H9 (cell line): Measurements from ENCODE around the gene UBE2V1. TPM values are rescaled to one million over a fixed set of nuclear protein-coding genes. Genes with fewer than 3 reads are reported as not detected.

Source experiments
- DNase-seq: peaks from one replicate; pipeline ENCODE4 v3.0.0-alpha.2; 2017
- H2AFZ ChIP-seq: one replicate; pipeline ENCODE4 v1.6.1; 2013; ENCODE audit warnings: mild to moderate bottlenecking, low read length, control low read depth, moderate library complexity
- H2AK5ac ChIP-seq: 2 replicates; pipeline ENCODE4 v1.6.1; 2013; ENCODE audit warnings: low read length, control low read depth, mixed read lengths; ENCODE audit not compliant: insufficient read length
- H2BK120ac ChIP-seq: one replicate; pipeline ENCODE4 v1.6.1; 2013; ENCODE audit warnings: low read depth, mild to moderate bottlenecking, low read length, control low read depth, inconsistent platforms; ENCODE audit not compliant: poor library complexity, severe bottlenecking
- H2BK12ac ChIP-seq: 2 replicates; pipeline ENCODE4 v1.6.1; 2013; ENCODE audit warnings: low read length, control low read depth, mixed read lengths, low read depth; ENCODE audit not compliant: insufficient read length
- H2BK15ac ChIP-seq: 2 replicates; pipeline ENCODE4 v1.6.1; 2013; ENCODE audit warnings: low read depth, low read length, control low read depth
- H2BK20ac ChIP-seq: one replicate; pipeline ENCODE4 v1.6.1; 2013; ENCODE audit warnings: low read depth, mild to moderate bottlenecking, low read length, control low read depth, inconsistent platforms; ENCODE audit not compliant: poor library complexity, severe bottlenecking
- H2BK5ac ChIP-seq: 2 replicates; pipeline ENCODE4 v1.6.1; 2013; ENCODE audit warnings: low read length, control low read depth, mixed read lengths; ENCODE audit not compliant: insufficient read length
- H3K14ac ChIP-seq: 2 replicates; pipeline ENCODE4 v1.6.1; 2013; ENCODE audit warnings: low read length, control low read depth; ENCODE audit not compliant: insufficient read depth
- H3K18ac ChIP-seq: 2 replicates; pipeline ENCODE4 v1.6.1; 2013; ENCODE audit warnings: low read depth, mild to moderate bottlenecking, mixed read lengths, low read length, control low read depth; ENCODE audit not compliant: insufficient read length
- H3K23ac ChIP-seq: 2 replicates; pipeline ENCODE4 v1.6.1; 2013; ENCODE audit warnings: low read length, control low read depth, mixed read lengths, low read depth; ENCODE audit not compliant: insufficient read length
- H3K23me2 ChIP-seq: 2 replicates; pipeline ENCODE4 v1.6.1; 2013; ENCODE audit warnings: low read depth, mild to moderate bottlenecking, mixed read lengths, low read length, control low read depth; ENCODE audit not compliant: insufficient read length, poor library complexity, severe bottlenecking
- H3K27ac ChIP-seq: 2 replicates; pipeline ENCODE4 v1.5.1; 2013; ENCODE audit warnings: low read length, control low read depth, mixed read lengths, low read depth; ENCODE audit not compliant: insufficient read length
- H3K27me3 ChIP-seq: 2 replicates; pipeline ENCODE4 v1.6.1; 2013; ENCODE audit warnings: low read length, control low read depth, inconsistent platforms; ENCODE audit not compliant: insufficient read depth
- H3K4ac ChIP-seq: 2 replicates; pipeline ENCODE4 v1.6.1; 2013; ENCODE audit warnings: low read depth, mild to moderate bottlenecking, control low read depth, inconsistent platforms, low read length, moderate library complexity
- H3K4me1 ChIP-seq: 2 replicates; pipeline ENCODE4 v1.6.1; 2013; ENCODE audit warnings: low read length, control low read depth, inconsistent platforms; ENCODE audit not compliant: insufficient read depth
- H3K4me2 ChIP-seq: 2 replicates; pipeline ENCODE4 v1.6.1; 2013; ENCODE audit warnings: low read length, control low read depth, mixed read lengths; ENCODE audit not compliant: insufficient read length, insufficient read depth
- H3K56ac ChIP-seq: 2 replicates; pipeline ENCODE4 v1.6.1; 2013; ENCODE audit warnings: low read depth, mild to moderate bottlenecking, mixed read lengths, low read length, control low read depth; ENCODE audit not compliant: insufficient read length
- H3K79me1 ChIP-seq: 2 replicates; pipeline ENCODE4 v1.6.1; 2013; ENCODE audit warnings: low read depth, mild to moderate bottlenecking, moderate library complexity, low read length, control low read depth, inconsistent platforms; ENCODE audit not compliant: insufficient read depth, poor library complexity, severe bottlenecking
- H3K79me2 ChIP-seq: 2 replicates; pipeline ENCODE4 v1.6.1; 2013; ENCODE audit warnings: low read length, control low read depth, inconsistent platforms; ENCODE audit not compliant: insufficient read depth
- H3K9ac ChIP-seq: 2 replicates; pipeline ENCODE4 v1.6.1; 2013; ENCODE audit warnings: low read length, control low read depth, mixed read lengths; ENCODE audit not compliant: insufficient read length; ENCODE audit errors: extremely low read depth
- H3K9me3 ChIP-seq: one replicate; pipeline ENCODE4 v1.6.1; 2013; ENCODE audit warnings: low read depth, low read length, inconsistent platforms; ENCODE audit not compliant: control insufficient read depth
- H3T11ph ChIP-seq: one replicate; pipeline ENCODE4 v1.6.1; 2013; ENCODE audit warnings: mild to moderate bottlenecking, low read length, control low read depth, inconsistent platforms
- H4K20me1 ChIP-seq: one replicate; pipeline ENCODE4 v1.6.1; 2013; ENCODE audit not compliant: control insufficient read depth, insufficient read length, insufficient read depth
- H4K5ac ChIP-seq: 2 replicates; pipeline ENCODE4 v1.6.1; 2013; ENCODE audit warnings: low read depth, mild to moderate bottlenecking, mixed read lengths, low read length, control low read depth; ENCODE audit not compliant: insufficient read length
- H4K8ac ChIP-seq: replicated peaks from 2 replicates; pipeline ENCODE4 v1.6.1; 2013; ENCODE audit warnings: low read length, control low read depth, mixed read lengths, low read depth; ENCODE audit not compliant: insufficient read length
- H4K91ac ChIP-seq: 2 replicates; pipeline ENCODE4 v1.6.1; 2013; ENCODE audit warnings: low read depth, mild to moderate bottlenecking, moderate library complexity, mixed read lengths, low read length, control low read depth; ENCODE audit not compliant: insufficient read length
- H3K27ac Mint-ChIP-seq, 3 experiments: 2 replicates in 2 of 3; 3 replicates in 1 of 3; pipeline ENCODE4 v1.8.0; 2020 to 2021; ENCODE audit warnings: mixed read lengths in 3 of 3, mild to moderate bottlenecking in 1 of 3, moderate library complexity in 1 of 3
- H3K27me3 Mint-ChIP-seq: 2 replicates; pipeline ENCODE4 v1.8.0; 2021; ENCODE audit warnings: low read depth, mild to moderate bottlenecking, moderate library complexity, mixed read lengths
- H3K36me3 Mint-ChIP-seq, 3 experiments: 2 replicates in 2 of 3; 3 replicates in 1 of 3; pipeline ENCODE4 v1.8.0; 2020 to 2021; ENCODE audit warnings: low read depth in 3 of 3, mixed read lengths in 3 of 3; ENCODE audit not compliant: insufficient read depth in 1 of 3
- H3K4me1 Mint-ChIP-seq, 2 experiments: 2 replicates each; pipeline ENCODE4 v1.8.0; 2020; ENCODE audit warnings: mixed read lengths in 2 of 2
- H3K4me3 Mint-ChIP-seq, 2 experiments: 2 replicates in 1 of 2; 3 replicates in 1 of 2; pipeline ENCODE4 v1.8.0; 2020 to 2021; ENCODE audit warnings: mild to moderate bottlenecking in 2 of 2, mixed read lengths in 2 of 2, moderate library complexity in 1 of 2
- H3K9me3 Mint-ChIP-seq, 2 experiments: 2 replicates in 1 of 2; 3 replicates in 1 of 2; pipeline ENCODE4 v1.8.0; 2020; ENCODE audit warnings: mild to moderate bottlenecking in 2 of 2, mixed read lengths in 2 of 2, moderate library complexity in 1 of 2
- WGBS: extraction: QIAGEN DNeasy Blood & Tissue Kit; methylation state at CpG from one replicate; pipeline ENCODE4 v1.1.7; 2013; ENCODE audit warnings: missing lambda C conversion rate, low lambda C conversion rate, mixed read lengths; ENCODE audit not compliant: insufficient read length; ENCODE audit errors: extremely low coverage; 5-methylcytosine and 5-hydroxymethylcytosine counted together
- total RNA-seq: library from RNA; stranded (reverse); gene quantifications from 2 replicates; pipeline ENCODE4 v1.2.1, GENCODE V29; 2021
- TF ChIP-seq, protein P1 (sequence below): fragments of 200-600 bp; sonication (generic); conservative IDR thresholded peaks from 3 replicates; pipeline ENCODE4 v1.8.0; 2021; ENCODE audit warnings: antibody characterized with exemption, mild to moderate bottlenecking

UBE2V1 gene
- total RNA-seq, 1 experiment from 2014 or later: 152 TPM

DNA sequence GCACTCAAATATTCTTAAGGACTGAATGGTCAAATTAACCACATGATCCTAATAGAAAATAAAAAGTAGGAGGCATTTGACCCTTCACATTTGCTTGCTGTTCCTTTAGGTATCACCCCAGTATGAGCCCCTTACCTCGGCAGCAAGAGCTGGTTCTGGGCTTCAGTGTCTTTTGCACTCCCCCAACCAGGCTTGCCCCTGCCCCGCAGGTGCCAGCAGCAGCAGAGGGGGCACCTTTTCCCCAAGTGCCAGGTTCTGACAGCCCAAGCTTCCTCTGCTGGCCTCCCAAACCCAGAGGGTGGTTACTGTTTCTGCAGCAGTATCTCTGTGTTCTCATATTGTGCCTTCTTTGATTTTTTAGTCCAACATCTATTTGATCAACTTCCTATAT, 23.2 kb downstream of the UBE2V1 start:
- H3K27ac ChIP-seq: no peak overlapping the region
- Mint-ChIP-seq H3K27ac (no peak overlapping the region), H3K4me3 (no peak overlapping the region), H3K36me3 (peaks cover 3 to 33% (median 25%) of the 10 kb centered on the region in 3 experiments; a peak in 6 of 7 replicates), H3K27me3 (no peaks in the 10 kb centered on the region), H3K4me1 (peaks cover 21 to 26% of the 10 kb centered on the region in 2 experiments), H3K9me3 (no peaks in the 10 kb centered on the region)
- H2BK12ac ChIP-seq: no peak overlapping the region
- H3K4me1 ChIP-seq: peaks cover 2% of the 10 kb centered on the region; the same call in 1 of the 2 replicates
- no peak overlapping the region for H2AFZ ChIP-seq
- no peaks in the 10 kb centered on the region for H3K9me3 ChIP-seq
- no peak overlapping the region for H3T11ph ChIP-seq
- H4K20me1 ChIP-seq: no peaks in the 10 kb centered on the region
- peaks cover 2% of the 10 kb centered on the region; the same call in 1 of the 2 replicates for H3K79me2 ChIP-seq
- peaks cover 10% of the 10 kb centered on the region for H3K79me1 ChIP-seq
- H3K9ac ChIP-seq: no peak overlapping the region
- no peak overlapping the region for H3K18ac ChIP-seq
- H4K8ac ChIP-seq: no peak overlapping the region
- H3K27me3 ChIP-seq: no peaks in the 10 kb centered on the region
- no peak overlapping the region for H4K5ac ChIP-seq
- H3K4ac ChIP-seq: no peak overlapping the region
- no peak overlapping the region for H2BK15ac ChIP-seq
- H4K91ac ChIP-seq: no peak overlapping the region
- H3K23ac ChIP-seq: no peak overlapping the region
- H2BK5ac ChIP-seq: no peak overlapping the region
- H2BK120ac ChIP-seq: no peak overlapping the region
- H2BK20ac ChIP-seq: no peak overlapping the region
- H2AK5ac ChIP-seq: no peak overlapping the region
- DNase-seq: no peak
- H3K56ac ChIP-seq: no peak overlapping the region
- TF ChIP-seq, protein P1, sequence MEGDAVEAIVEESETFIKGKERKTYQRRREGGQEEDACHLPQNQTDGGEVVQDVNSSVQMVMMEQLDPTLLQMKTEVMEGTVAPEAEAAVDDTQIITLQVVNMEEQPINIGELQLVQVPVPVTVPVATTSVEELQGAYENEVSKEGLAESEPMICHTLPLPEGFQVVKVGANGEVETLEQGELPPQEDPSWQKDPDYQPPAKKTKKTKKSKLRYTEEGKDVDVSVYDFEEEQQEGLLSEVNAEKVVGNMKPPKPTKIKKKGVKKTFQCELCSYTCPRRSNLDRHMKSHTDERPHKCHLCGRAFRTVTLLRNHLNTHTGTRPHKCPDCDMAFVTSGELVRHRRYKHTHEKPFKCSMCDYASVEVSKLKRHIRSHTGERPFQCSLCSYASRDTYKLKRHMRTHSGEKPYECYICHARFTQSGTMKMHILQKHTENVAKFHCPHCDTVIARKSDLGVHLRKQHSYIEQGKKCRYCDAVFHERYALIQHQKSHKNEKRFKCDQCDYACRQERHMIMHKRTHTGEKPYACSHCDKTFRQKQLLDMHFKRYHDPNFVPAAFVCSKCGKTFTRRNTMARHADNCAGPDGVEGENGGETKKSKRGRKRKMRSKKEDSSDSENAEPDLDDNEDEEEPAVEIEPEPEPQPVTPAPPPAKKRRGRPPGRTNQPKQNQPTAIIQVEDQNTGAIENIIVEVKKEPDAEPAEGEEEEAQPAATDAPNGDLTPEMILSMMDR: no peak
- no CpG with 5 or more reads among the region's 2 CpGs for WGBS
- H3K14ac ChIP-seq: no peak overlapping the region
- H3K23me2 ChIP-seq: no peaks in the 10 kb centered on the region
- no peak overlapping the region for H3K4me2 ChIP-seq
